ENCODE measurements around the gene JPT2. TPM values are rescaled to one million over a fixed set of nuclear protein-coding genes. Genes with fewer than 3 reads are reported as not detected.
A peak's percentile ranks its signal among the peaks of the same experiment; 100 is the strongest.

JPT2 gene
- polyA plus RNA-seq, 3 donors: 5.4 to 7.5 (median 5.8) TPM

DNA sequence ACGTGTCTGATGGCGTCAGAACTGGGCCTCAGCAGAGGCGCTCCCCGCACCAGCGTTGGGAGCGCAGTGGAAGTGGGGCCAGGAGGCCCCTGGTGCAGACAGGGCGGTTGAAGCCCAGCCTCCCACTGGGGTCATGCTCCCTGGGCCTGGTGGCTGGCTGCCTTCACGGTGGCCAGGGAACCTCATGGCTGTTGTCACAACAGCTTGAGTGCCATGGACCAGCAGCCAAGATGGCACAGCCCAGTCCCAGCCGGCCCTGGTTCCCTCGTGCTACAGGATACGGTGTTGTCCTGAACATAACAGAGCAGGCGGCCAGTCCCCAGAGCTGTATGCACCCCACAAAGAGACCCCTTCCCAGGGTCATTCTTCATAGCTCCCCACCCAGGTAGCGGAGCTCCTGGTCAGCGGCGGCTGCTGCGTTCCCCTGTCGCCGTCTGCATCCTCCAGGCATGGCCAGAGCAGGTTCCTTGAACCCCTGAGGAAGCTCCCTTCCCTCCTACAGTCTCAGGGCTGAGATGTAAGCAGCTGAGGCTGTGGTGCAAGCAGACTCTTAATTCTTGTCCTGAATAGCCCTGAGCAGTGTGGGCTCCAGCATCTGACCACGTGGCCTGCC, 63.6 kb downstream of the JPT2 start:
- no peak overlapping the region for H2AFZ ChIP-seq (ENCODE audit: insufficient read depth, low read depth, low read length, poor library complexity, severe bottlenecking)
- H3K36me3 ChIP-seq (replicated peaks in 1 of 2; ENCODE audit: control insufficient read depth in 1 of 2, insufficient read depth in 2 of 2, low read length in 2 of 2): peaks cover 52 to 61% of the 10 kb centered on the region in 2 donors
- H3K27ac ChIP-seq (ENCODE audit: low read depth in 1 of 2, low read length in 2 of 2): no peak overlapping the region
- H3K4me2 ChIP-seq (replicated peaks; ENCODE audit: extremely low read depth, low read length, poor library complexity, severe bottlenecking): no peak overlapping the region
- TF ChIP-seq, protein P1, sequence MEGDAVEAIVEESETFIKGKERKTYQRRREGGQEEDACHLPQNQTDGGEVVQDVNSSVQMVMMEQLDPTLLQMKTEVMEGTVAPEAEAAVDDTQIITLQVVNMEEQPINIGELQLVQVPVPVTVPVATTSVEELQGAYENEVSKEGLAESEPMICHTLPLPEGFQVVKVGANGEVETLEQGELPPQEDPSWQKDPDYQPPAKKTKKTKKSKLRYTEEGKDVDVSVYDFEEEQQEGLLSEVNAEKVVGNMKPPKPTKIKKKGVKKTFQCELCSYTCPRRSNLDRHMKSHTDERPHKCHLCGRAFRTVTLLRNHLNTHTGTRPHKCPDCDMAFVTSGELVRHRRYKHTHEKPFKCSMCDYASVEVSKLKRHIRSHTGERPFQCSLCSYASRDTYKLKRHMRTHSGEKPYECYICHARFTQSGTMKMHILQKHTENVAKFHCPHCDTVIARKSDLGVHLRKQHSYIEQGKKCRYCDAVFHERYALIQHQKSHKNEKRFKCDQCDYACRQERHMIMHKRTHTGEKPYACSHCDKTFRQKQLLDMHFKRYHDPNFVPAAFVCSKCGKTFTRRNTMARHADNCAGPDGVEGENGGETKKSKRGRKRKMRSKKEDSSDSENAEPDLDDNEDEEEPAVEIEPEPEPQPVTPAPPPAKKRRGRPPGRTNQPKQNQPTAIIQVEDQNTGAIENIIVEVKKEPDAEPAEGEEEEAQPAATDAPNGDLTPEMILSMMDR (IDR thresholded peaks at IDR 0.05): no peak
- Mint-ChIP-seq H3K27ac (peak overlapping the region in 1 of 7 donors; percentile 13), H3K27me3 (ENCODE audit: low read depth in 3 of 3) (no peaks in the 10 kb centered on the region), H3K4me1 (no peaks in the 10 kb centered on the region), H3K36me3 (peaks cover 22 to 37% of the 10 kb centered on the region in 2 donors), H3K9me3 (peaks cover 0 to 2% (median 0%) of the 10 kb centered on the region in 7 donors), H3K4me3 (no peak overlapping the region)
- H3K9me3 ChIP-seq (replicated peaks in 1 of 2; ENCODE audit: control insufficient read depth in 1 of 2, insufficient read depth in 1 of 2, low read length in 2 of 2): peaks cover 0 to 17% of the 10 kb centered on the region in 2 donors
- no peaks in the 10 kb centered on the region for H3K27me3 ChIP-seq (ENCODE audit: control insufficient read depth in 2 of 2, insufficient read depth in 2 of 2, low read length in 2 of 2)
- no peak overlapping the region for H3K4me3 ChIP-seq (replicated peaks in 1 of 3; ENCODE audit: low read depth in 2 of 3, low read length in 3 of 3)
- intact Hi-C loops (cut with micrococcal nuclease): no loop called here
- H4K20me1 ChIP-seq (ENCODE audit: insufficient read depth, low read length): peaks cover 32% of the 10 kb centered on the region
- 99% methylated on average over 19 of the region's 19 CpGs for WGBS (ENCODE audit: insufficient coverage)
- no peaks in the 10 kb centered on the region for H3K4me1 ChIP-seq (ENCODE audit: control insufficient read depth in 1 of 2, insufficient read depth in 2 of 2, low read length in 2 of 2)
- no peak overlapping the region for H3K9ac ChIP-seq (ENCODE audit: insufficient read depth, low read length, poor library complexity, severe bottlenecking)
- no peaks in the 10 kb centered on the region for H3K79me2 ChIP-seq (ENCODE audit: insufficient read depth, low read length)
- no peak for DNase-seq

DNA sequence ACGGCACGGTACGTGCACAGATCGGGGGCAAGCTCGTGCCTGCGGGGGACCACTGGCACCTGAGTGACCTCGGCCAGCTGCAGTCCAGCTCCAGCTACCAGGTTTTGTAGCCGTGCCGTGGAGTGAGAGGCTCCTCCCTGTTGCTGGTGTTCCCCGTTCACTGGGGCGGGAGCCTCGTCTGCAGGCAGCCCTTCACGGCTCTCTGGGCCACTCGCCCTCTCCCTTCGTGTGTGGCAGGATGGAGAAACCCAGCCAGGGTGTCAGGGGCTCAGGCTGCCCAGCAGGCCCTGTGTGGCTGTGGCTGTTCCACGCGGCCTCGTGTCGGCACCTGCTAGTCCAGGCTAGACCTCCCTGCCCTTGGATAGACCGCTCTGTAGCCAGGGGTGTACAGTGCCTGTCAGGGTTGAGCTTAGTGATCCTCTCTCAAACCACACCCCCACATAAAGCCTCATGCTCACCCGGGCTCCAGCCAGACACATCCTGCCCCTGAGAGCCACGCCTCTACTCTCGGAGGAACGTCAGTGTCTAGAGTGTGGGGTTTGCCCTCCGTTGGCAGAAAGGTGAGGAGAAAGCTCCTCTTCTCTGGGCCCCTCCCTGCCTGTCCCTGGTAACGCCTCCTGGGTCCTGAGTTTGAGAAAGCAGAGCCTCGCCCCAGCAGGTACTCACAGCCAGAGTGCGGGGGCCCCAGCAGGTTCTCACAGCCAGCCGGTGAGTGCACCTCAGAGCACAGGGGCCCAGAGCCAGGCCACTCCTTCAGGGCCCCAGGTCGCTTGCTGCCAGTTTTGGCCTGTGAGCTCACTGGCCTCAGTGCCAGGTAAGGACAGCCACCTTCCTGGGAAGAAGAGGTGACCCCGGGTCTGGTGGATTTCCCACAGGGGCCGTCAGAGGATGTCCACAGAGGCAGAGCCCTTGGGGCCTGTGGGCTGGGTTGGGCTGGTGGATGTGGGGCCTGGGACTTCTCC, 65.6 kb downstream of the JPT2 start:
- TF ChIP-seq, protein P1 (IDR thresholded peaks at IDR 0.05): no peak
- peak overlapping the region in 2 of 7 donors; percentile 16 to 58 for H3K27ac Mint-ChIP-seq
- 95% methylated on average over 29 of the region's 32 CpGs for WGBS (ENCODE audit: insufficient coverage)
- Histone ChIP-seq H4K20me1 (ENCODE audit: insufficient read depth, low read length) (peaks cover 36% of the 10 kb centered on the region), H3K4me2 (replicated peaks; ENCODE audit: extremely low read depth, low read length, poor library complexity, severe bottlenecking) (no peak overlapping the region), H3K9me3 (replicated peaks in 1 of 2; ENCODE audit: control insufficient read depth in 1 of 2, insufficient read depth in 1 of 2, low read length in 2 of 2) (peaks cover 0 to 12% of the 10 kb centered on the region in 2 donors), H3K27me3 (ENCODE audit: control insufficient read depth in 2 of 2, insufficient read depth in 2 of 2, low read length in 2 of 2) (no peaks in the 10 kb centered on the region), H3K4me1 (ENCODE audit: control insufficient read depth in 1 of 2, insufficient read depth in 2 of 2, low read length in 2 of 2) (no peaks in the 10 kb centered on the region), H2AFZ (ENCODE audit: insufficient read depth, low read depth, low read length, poor library complexity, severe bottlenecking) (no peak overlapping the region), H3K27ac (ENCODE audit: low read depth in 1 of 2, low read length in 2 of 2) (no peak overlapping the region), H3K4me3 (replicated peaks in 1 of 3; ENCODE audit: low read depth in 2 of 3, low read length in 3 of 3) (no peak overlapping the region), H3K36me3 (replicated peaks in 1 of 2; ENCODE audit: control insufficient read depth in 1 of 2, insufficient read depth in 2 of 2, low read length in 2 of 2) (peaks cover 71 to 81% of the 10 kb centered on the region in 2 donors), H3K9ac (ENCODE audit: insufficient read depth, low read length, poor library complexity, severe bottlenecking) (no peak overlapping the region), H3K79me2 (ENCODE audit: insufficient read depth, low read length) (no peaks in the 10 kb centered on the region)
- peaks cover 0 to 2% (median 0%) of the 10 kb centered on the region in 7 donors for H3K9me3 Mint-ChIP-seq
- DNase-seq: no peak
- H3K4me3 Mint-ChIP-seq: no peak overlapping the region
- intact Hi-C loops (cut with micrococcal nuclease): no loop called here
- no peaks in the 10 kb centered on the region for H3K27me3 Mint-ChIP-seq (ENCODE audit: low read depth in 3 of 3)
- H3K36me3 Mint-ChIP-seq: peaks cover 40 to 57% of the 10 kb centered on the region in 2 donors
- H3K4me1 Mint-ChIP-seq: no peaks in the 10 kb centered on the region
